HG02973 (cell line): Measurements from ENCODE around the gene MRAS.
"Not testable (repeated sequence)": the region's sequence is repeated elsewhere in the genome, so short reads cannot be mapped to it uniquely, and the experiment has no call there.

Experiments used
- ATAC-seq: cut with Tn5 transposase; IDR thresholded peaks from one replicate; pipeline ENCODE4 v1.9.1; 2021; ENCODE audit warnings: moderate library complexity; ENCODE audit not compliant: unreplicated experiment

The MRAS gene

DNA sequence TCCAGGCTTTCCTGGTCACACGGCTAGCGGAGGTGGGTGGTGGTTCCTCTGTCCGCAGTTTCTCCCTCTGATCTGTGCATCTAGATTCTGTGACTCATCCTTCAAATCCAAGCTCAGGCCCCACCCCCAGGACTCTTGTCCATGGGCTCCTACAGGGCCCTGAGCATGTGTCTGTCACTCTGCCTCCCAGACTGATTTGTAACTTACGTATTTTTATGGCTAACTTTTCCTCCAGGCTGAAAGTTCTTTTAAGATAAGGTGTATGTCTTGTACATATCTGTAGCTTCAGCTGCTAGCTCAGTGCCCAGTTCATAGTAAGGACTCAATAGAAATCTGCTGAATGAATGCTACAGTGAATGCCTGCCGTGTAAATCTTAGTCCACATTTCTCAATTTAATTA lies 94.1 kb downstream of the MRAS start:
- ATAC-seq, result no peak

DNA sequence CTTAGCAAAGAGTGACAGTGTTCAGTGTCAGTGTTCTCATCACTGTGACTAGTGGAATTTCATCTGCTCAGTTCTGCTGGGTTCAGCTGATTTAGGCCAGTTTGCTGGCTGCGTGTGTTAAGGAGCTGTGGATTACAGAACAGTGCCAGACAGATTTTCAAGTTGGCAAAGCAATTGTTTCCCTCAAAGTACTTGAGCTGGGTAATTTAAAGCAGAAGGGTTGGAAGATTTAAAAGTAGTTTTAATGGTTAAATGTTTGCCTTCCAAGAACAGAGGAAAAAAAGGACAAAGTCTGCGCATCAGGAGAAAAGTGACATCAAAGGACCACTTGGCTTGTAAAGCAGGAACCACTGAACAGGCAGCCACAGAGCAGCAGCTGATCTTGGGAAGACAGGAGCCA lies 94.7 kb downstream of the MRAS start:
- ATAC-seq, result no peak

DNA sequence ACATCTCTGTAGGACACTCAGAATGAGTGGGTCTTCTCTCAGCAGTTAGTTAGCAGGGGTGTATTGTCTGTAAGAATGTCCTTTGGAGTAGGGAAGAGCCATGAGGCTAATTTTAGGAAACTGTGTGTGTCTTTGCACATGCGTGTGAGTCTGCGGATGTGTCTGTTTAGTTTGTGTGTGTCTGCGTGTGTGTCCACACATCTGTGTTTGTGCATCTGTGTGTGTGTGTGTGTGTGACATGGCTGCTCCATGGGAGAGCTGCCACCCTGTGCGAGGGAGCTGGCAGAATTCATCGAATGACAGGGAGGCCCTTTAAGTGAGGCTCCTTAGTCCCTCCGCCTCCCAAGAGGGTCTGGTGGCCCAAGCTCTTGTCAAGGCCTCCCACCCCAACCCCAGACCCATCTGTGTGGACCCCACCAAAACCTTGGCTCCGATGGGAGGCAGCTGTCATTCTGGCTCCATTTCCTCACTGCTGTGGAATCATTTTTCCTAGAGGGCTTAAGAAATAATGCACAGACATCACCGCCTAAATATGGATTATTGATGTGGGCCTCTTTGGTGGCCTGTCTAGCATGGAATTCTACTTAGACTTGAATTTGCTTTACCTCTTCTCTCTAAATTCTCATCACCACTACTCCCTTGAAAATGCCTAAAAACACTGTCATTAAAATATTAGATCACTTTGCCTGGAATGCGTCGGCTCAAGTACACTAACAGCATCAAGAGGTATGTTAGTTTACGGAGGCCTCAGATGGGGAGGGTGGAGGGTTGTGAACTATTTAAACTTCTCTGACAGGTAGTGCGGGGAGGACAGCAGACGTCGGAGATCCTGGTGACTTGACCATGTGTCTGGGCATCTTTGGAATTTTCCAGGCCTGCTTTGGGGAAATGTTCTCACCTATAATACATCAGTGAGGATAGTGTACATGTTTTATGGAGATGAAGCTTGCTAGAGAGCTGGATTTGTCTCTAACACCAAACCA lies 95.4 kb downstream of the MRAS start:
- ATAC-seq, result no peak

DNA sequence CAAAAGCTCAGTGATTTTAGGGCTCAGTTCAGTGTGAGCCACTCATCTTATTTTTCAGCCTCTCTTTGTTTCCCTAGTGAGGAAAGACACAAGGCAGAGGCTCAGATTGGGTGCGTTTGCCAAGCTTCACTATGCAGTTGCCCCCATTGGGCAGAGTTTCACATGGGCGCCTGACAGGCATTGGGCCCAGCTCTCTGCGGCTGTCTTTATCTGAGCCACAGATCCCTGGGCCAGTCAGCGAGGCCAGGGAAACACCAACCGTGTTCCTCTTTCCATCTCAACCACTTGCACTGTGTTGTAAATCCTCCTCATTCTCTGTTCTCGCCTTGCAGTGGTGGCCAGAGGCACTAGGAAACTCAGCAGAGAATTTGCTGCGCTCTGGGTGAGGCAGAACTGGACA lies 96.9 kb downstream of the MRAS start:
- no peak for ATAC-seq

DNA sequence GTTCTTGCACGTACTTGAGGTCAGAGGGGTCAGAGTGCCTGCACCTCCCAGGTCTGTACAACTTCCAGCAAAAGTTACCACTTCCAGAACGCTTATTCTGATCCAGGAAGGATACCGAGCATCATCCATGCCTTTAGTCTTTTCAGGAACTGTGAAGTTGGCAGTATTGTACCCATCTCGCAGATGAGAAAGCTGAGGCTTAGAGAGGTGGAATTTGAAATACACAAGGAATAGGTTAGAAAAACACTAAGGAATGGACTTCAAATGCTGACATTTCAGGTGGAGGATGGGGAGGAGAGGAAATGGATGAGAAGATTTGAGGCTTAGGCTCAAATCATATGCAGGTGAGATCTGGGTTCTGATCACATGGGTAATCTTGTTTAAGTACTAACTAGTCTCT lies 97.3 kb downstream of the MRAS start:
- ATAC-seq, result no peak

DNA sequence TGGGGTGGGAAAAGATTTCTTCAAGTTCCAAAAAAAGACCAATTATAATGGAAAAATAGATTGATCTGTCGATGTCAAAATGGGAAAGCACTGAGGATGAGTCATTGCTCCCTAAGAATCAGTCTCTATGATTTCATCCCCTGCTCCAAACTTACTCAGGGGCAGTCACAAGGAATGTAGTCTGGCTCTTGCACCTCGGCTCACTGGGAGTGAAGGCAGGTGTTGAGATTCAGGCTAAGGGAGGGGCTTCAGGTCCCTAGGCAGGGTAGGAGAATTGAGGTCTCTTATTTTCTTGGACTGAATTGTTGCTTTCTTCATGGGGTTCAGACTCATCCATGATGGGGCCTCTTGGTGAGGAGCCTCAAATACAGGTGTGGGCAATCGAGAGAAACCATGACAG lies 100.3 kb downstream of the MRAS start:
- no peak for ATAC-seq

DNA sequence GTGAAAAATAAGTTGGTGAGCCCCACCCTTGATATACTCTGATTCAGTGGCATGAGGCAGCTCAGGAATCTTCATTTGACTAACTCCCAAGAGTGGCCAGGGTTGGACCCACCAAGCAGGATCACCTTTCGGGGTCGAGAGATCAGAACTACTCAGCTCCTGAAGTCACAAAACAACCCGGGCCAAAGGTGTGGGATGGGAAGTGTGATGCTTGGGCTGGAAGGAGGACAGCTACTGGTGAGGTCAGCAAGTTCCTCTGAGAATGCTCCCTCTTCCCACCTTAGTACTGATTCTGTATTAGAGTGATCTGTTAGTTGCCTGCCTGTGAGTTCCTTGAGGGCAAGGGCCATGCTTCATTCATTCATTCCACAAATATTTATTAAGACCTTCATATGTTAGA lies 101.1 kb downstream of the MRAS start:
- no peak for ATAC-seq

DNA sequence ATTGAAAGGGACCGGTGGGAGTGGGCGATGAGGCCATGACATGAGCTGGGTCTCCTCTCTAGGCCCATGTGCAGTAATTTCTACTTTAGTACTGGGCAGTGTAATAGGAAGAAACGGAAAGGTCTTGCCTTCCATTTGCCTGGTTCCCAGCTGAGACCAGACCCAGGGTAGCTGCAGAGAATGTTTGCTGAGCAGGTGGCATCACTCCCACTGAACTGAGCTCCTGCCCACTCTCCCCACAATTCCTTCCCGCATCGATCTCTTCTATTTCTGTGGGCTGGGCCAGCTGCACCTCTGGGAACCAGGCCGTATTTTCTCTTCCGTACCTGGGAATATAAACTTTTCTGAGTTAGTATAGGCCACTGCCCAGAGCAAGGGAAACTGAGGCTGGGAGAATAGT lies 101.8 kb downstream of the MRAS start:
- no peak for ATAC-seq

DNA sequence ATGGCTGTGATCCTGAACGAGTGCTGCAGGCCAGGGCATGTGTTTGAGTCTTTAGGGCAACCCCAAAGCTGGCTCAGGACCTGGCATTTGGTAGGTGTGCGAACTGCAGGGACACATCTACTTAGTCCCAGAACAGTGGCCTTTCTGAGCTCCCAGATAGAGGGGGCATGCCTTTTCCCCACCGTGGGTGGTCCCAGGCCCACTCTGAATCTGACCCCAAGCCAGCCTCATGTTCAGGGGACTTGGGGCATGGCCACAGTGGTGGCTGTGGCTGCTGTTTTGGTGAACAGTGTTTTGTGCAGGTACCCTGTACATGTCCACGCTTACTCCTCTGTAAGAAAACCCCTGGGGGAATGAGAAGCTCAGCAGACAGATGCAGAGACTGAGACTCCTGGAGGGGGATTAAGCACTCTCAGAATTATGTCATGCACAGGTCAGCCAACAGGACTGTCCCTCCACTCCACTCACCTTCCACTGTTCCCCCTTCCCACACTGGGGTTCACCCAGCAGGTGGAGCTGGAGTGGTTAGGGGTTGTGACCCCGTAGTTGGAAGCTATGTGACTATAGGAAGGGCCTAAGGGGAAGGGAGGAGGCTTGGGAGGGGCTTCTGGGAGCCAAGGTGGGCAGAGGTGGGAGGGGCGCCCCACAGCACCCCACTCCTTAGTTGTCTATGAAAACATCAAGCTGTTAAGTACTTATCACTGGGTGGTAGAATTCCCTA lies 102.5 kb downstream of the MRAS start:
- ATAC-seq, result no peak

DNA sequence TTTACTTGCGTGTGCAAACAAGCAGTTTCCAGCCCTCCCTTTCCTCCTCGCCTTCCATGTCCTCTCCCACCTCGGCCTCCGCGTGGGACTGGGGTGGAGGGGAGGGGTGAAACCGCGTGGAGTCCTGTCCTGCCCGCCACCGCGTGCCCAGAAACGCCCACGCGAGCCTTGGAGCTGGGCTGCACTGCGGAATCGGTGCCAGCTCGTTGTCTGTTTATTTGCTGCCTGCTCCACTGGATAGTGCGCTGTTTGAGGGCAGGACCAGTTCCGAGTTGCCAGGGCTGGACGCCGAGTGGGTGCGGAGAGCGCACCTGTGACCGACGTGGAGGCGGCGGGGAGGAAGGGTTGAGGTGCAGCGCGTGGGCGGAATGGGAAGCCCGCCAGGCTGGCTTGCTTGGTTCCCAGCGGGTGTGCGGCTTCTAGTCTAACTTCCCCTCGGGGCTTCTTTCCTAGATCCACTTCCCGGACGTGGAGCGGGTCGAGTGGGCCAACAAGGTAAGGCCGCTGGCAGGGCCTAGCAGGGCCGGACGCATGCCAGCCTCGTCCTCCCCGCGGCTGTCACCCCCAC lies 103.3 kb downstream of the MRAS start:
- ATAC-seq, result no peak

DNA sequence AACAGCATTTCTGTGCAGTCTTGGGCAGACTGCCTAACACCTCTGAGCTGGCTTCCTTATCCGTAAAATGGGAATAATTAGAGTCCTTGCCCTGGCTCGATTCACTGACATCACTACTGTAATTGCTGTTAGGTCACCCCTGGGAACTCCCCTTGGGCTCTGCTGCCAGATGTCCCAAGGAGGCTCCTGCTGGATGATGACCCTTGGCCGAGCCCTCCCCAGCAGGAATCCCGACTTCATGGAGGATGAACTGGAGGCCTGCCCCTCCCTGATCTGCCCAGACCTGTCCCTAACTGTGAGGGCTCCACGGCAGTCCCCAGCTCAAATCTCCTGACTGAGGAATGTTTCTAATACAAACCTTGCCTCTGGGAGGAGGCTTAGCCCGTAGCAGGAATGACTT lies 104.1 kb downstream of the MRAS start:
- no peak for ATAC-seq

DNA sequence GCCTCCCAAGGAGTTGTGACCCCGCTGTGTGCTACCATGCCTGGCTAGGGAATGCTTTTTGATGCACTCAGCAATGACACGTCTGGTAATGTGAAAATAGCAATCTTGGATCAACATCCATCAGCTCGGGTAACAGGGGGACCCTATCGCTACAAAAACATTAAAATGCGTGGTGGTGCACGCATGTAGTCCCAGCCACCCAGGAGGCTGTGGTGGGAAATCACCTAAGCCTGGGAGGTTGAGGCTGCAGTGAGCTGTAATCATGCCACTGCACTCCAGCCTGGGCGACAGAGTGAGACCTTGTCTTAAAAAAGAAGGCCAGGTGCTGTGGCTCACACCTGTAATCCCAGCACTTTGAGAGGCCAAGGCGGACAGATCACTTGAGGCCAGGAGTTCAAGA lies 105.6 kb downstream of the MRAS start:
- not testable (repeated sequence) for ATAC-seq
